Nephron progenitor cell (in vitro differentiated cells): ENCODE results near the gene AFAP1L2.

Experiments
- DNase-seq: peaks from one replicate; pipeline ENCODE4 v3.0.0; 2021
- H3K27ac Mint-ChIP-seq: 2 replicates; pipeline ENCODE4 v1.8.0; 2021; ENCODE audit warnings: mild to moderate bottlenecking, moderate library complexity, mixed read lengths
- H3K27me3 Mint-ChIP-seq: 2 replicates; pipeline ENCODE4 v1.8.0; 2021; ENCODE audit warnings: mild to moderate bottlenecking, low read depth, mixed read lengths; ENCODE audit not compliant: poor library complexity
- H3K36me3 Mint-ChIP-seq: 2 replicates; pipeline ENCODE4 v1.8.0; 2021; ENCODE audit warnings: low read depth, mixed read lengths
- H3K4me1 Mint-ChIP-seq: 2 replicates; pipeline ENCODE4 v1.8.0; 2021; ENCODE audit warnings: mixed read lengths
- H3K4me3 Mint-ChIP-seq: 2 replicates; pipeline ENCODE4 v1.8.0; 2021; ENCODE audit warnings: mild to moderate bottlenecking, moderate library complexity, mixed read lengths
- H3K9me3 Mint-ChIP-seq: 2 replicates; pipeline ENCODE4 v1.8.0; 2021; ENCODE audit warnings: mild to moderate bottlenecking, moderate library complexity, mixed read lengths
- CTCF ChIP-seq: fragments of 200-600 bp; sonication (generic); IDR thresholded peaks from 2 replicates; pipeline ENCODE4 v1.5.0; 2021; ENCODE audit warnings: antibody characterized with exemption

The AFAP1L2 gene

GRCh38 chr10:114420811-114421485, 16.6 kb upstream of the AFAP1L2 start:
- no peak overlapping the region for H3K4me3 Mint-ChIP-seq
- peaks cover 4% of the 10 kb centered on the region for H3K9me3 Mint-ChIP-seq
- H3K27me3 Mint-ChIP-seq = peaks cover 10% of the 10 kb centered on the region
- no peak overlapping the region for H3K27ac Mint-ChIP-seq
- H3K4me1 Mint-ChIP-seq = no peaks in the 10 kb centered on the region
- no peak for DNase-seq
- no peaks in the 10 kb centered on the region for H3K36me3 Mint-ChIP-seq
- no peak for TF ChIP-seq CTCF

GRCh38 chr10:114418109-114418508, 13.8 kb upstream of the AFAP1L2 start:
- H3K9me3 Mint-ChIP-seq = peaks cover 4% of the 10 kb centered on the region

GRCh38 chr10:114412907-114413797, 8.8 kb upstream of the AFAP1L2 start:
- H3K36me3 Mint-ChIP-seq = no peaks in the 10 kb centered on the region
- no peaks in the 10 kb centered on the region for H3K9me3 Mint-ChIP-seq
- H3K27me3 Mint-ChIP-seq = peaks cover 12% of the 10 kb centered on the region
- no peak overlapping the region for H3K4me3 Mint-ChIP-seq
- peaks cover 16% of the 10 kb centered on the region for H3K4me1 Mint-ChIP-seq
- DNase-seq = no peak
- H3K27ac Mint-ChIP-seq = no peak overlapping the region
- no peak for TF ChIP-seq CTCF

More at GRCh38 chr10:114418109-114418508, 13.8 kb upstream of the AFAP1L2 start:
- no peak for TF ChIP-seq CTCF
- DNase-seq = no peak
- Mint-ChIP-seq H3K27ac (no peak overlapping the region), H3K4me3 (no peak overlapping the region), H3K4me1 (no peaks in the 10 kb centered on the region), H3K36me3 (no peaks in the 10 kb centered on the region), H3K27me3 (peaks cover 14% of the 10 kb centered on the region)

GRCh38 chr10:114408968-114409444, 4.7 kb upstream of the AFAP1L2 start:
- Mint-ChIP-seq H3K27ac (no peak overlapping the region), H3K9me3 (no peaks in the 10 kb centered on the region), H3K4me3 (no peak overlapping the region), H3K4me1 (peaks cover 30% of the 10 kb centered on the region), H3K36me3 (no peaks in the 10 kb centered on the region), H3K27me3 (peaks cover 26% of the 10 kb centered on the region)
- no peak for TF ChIP-seq CTCF
- DNase-seq = no peak

- no peaks in the 10 kb centered on the region for H3K36me3 Mint-ChIP-seq
- no peaks in the 10 kb centered on the region for H3K9me3 Mint-ChIP-seq
- TF ChIP-seq CTCF = no peak
- peaks cover 30% of the 10 kb centered on the region for H3K4me1 Mint-ChIP-seq
- H3K27ac Mint-ChIP-seq = peak overlapping the region; percentile 83
- no peak overlapping the region for H3K4me3 Mint-ChIP-seq
- DNase-seq = no peak
- peaks cover 24% of the 10 kb centered on the region for H3K27me3 Mint-ChIP-seq
Observed at GRCh38 chr10:114408112-114408967, 4.0 kb upstream of the AFAP1L2 start.
